GM19455 (cell line): ENCODE results near the gene ANXA3.
A peak's percentile ranks its signal among the peaks of the same experiment; 100 is the strongest.
"Not testable (repeated sequence)": the region's sequence is repeated elsewhere in the genome, so short reads cannot be mapped to it uniquely, and the experiment has no call there.

Experiments
- ATAC-seq: cut with Tn5 transposase; IDR thresholded peaks from one replicate; pipeline ENCODE4 v1.9.1; 2021; ENCODE audit not compliant: unreplicated experiment

ANXA3 gene

DNA sequence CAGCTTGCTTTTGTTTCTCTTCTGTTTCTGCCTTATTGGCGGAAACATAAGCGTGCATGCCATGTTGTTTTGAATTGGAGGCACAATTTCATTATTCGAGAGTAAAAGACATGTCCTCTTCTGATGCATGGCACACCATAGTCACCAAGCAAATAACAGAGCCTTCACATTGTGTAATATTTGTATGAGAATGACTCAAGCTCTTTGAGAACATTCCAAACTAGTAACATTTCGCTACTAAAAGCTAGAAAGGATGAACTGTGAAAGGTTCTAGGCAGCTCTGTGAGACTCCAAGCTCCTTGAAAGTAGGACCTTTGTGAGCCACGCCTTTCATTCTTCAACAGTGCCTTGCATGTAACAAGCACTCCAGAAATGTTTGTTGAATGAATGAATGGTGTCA is 9.2 kb upstream of the ANXA3 start:
- ATAC-seq: no peak

DNA sequence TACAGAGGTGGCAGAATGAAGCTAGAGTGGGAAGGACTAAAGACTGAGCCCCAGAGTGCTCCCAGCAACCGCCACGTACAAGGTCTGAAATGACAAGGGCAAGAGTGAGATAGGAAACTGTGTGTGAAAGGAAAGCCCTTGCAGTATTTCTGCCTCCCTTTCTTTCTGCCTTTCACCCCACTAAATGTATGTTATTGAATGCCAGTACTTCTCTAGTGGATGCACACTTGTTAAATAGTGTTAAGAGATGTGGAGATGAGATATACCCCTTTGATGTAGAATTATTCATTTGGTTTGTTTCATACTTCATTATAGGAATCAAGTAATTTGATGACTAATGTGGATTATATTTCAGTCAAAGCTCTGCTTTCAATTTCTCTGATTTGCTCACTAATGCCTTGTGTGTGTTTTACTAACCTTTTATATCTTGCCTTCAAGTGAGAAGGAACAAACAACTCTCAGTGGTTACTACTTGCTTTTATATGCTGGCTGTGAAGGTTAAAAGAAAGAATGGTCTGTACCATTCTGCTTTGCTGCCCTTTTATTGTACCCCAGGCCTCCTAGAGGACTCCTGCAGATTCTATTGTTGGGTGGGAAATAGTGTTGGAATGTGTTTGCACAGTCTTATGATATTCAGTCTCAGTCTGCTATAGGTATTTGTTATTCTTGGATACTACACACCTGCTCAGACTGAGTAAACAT is 8.0 kb upstream of the ANXA3 start:
- ATAC-seq: no peak

DNA sequence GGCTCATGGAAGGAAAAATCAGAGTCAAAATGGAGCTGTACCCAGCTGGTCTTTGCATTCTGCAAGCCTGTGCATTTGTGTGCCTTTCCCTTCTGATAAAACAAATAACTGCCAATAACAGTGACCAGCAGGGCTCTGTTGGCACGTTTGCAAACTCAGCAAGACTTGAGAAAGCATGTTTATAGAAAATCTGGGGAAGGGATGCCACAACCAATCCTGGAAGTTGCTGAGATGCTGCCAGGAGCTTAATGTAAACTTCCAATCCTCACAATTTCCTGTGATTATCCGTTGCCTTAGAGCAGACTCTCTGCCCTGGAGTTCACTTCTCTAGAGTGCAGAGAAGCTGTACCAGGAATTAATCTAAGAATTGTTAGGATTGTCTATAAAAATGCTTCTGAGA is 6.9 kb upstream of the ANXA3 start:
- ATAC-seq: no peak

DNA sequence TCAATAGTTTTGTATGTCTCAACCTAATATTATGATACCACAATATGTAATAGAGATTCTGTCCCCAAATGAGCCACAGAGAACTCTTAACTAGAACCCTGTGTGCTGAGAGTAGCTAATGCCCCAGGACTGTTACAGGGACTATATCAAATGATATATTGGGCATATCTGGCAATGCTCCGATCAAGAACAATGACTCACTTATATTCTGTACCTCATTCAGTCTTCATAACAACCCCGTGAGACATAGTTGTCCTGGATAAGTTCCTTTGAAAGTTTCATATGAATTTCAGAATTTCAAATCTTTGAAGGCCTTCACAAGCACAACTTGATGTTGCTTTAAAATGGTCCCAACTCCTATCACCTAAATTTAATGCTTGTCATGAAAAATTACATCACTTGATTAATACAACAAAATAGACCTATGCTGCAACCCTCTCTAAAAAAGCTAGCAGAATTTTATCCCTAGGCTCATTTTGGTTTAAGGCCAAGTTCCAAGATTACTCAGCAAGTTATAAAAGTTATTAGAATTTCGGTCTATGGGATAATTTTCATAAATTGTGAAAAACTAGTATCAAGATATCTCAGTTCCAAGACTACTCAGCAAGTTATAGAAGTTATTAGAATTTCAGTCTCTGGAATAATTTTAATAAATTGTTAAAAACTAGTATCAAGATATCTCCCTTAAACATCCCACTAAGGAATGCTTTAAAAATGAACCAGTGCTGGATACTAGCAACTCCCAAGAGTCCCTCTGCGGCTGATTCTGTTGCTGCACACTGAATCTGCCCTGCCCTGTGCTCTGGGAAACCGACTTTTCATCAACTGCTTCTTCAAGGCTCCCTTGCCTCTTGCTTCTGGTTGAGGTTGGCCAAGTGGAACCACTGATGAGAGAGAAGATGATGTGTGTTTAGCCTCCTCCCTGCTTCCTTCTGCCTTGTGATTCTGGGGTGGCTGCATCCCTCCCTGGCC is 6.0 kb upstream of the ANXA3 start:
- no peak for ATAC-seq

DNA sequence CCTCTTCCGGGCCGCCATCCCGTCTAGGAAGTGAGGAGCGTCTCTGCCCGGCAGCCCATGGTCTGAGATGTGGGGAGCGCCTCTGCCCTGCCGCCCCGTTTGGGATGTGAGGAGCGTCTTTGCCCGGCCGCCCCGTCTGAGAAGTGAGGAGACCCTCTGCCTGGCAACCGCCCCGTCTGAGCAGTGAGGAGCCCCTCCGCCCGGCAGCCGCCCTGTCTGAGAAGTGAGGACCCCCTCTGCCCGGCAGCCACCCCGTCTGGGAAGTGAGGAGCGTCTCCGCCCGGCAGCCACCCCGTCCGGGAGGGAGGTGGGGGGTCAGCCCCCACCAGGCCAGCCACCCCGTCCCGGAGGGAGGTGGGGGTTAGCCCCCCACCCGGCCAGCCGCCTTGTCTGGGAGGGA is 3.7 kb upstream of the ANXA3 start:
- not testable (repeated sequence) for ATAC-seq

DNA sequence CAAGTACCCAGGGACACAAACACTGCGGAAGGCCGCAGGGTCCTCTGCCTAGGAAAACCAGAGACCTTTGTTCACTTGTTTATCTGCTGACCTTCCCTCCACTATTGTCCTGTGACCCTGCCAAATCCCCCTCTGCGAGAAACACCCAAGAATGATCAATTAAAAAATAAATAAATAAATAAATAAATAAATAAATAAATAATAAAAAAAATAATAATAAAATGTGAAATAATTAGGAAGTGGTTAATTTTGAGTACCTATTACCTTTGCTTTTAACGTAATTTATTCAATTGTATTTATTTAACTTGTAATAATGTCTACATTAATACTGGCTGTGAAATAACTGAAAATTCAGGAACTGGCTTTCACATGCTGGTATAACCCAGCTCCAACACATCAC is 2.7 kb upstream of the ANXA3 start:
- ATAC-seq: not testable (repeated sequence)

DNA sequence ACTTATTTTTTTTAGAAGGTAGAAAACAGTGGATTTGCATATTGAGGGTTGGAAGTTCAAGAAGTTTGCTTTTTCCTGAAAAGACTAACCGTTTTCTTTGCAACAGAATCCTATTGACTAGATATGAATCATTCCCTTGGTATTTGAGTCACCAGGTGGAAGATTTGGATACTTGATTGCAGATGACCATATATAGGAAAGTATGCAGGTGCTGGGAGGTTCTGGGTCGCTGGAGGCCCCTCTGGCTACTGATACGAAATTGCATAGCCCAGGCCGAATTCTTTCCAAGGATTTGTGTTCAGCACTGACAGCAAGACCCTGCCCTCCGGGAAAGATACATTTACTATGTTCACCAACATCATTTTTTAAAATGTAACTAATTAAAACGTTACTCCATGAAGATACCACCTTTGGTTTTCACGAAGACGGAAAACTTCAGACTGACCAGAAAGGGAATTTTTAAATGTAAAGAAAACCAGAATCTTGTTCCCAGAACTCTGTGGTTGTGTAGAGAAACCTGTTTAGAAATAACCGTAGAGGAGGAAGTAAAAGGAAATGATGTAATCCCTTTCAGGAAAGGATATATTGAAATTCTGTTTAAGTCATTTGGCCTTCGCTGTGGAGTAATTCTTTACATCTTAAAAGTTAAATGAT is 946 bp downstream of the ANXA3 start:
- ATAC-seq: no peak

DNA sequence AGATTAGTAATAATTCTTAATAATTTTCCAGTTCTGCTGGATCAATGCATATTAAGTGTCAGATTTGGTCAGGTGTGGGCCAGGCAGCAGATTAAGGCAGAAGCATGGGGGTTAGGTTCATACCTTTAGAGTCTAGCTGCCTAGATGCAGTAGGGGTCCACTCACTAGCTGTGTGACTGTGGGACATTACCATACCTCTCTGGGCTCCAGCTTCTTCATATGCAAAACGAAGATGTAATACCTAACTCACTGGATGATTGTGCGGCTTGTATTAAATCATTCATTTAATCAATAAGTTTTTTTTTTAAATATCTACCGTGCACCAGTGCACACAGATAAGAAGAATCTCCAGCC is 1.4 kb downstream of the ANXA3 start:
- ATAC-seq: no peak

DNA sequence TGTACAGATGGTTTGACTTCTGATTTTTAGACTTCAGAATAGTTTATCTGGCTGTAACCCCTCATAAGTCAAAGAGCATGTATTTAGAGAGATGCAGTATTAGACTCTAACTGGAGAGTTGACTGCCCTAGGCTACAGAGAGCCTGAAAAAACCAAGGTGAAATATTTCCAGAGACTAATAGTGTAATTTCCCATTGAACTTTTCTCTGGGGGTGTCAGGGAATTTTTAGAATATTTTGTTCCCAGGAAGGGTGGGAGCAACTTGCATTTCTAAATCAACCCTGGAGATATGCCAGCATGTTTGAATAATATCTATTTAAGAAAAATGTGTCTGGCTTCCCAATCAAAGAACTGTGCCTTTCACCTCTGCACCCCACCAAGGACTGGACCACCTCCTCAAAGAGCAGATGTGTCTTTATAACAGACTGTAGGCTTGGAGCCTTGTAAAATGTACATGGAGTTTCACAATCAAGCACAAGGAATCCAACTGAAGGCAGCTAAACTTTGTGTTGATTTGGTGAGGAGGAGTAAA is 2.0 kb downstream of the ANXA3 start:
- no peak for ATAC-seq

DNA sequence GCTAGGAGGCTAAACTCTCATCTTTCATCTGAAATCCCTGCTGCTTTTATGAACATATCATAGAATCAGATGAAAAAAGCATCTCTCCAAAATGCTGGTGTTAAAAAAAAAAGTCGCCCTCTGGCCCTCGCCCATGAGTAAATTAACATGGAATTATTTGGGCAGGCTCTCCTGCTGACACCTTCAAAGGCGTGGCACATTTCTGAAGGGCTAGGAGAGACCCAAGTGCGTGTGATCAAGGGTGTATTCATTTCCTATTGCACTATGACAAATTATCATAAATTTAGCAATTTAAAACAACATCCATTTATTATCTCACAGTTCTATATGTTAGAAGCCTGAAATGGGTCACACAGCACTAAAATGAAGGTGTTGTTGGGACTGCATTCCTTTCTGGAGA is 5.1 kb downstream of the ANXA3 start:
- no peak for ATAC-seq

DNA sequence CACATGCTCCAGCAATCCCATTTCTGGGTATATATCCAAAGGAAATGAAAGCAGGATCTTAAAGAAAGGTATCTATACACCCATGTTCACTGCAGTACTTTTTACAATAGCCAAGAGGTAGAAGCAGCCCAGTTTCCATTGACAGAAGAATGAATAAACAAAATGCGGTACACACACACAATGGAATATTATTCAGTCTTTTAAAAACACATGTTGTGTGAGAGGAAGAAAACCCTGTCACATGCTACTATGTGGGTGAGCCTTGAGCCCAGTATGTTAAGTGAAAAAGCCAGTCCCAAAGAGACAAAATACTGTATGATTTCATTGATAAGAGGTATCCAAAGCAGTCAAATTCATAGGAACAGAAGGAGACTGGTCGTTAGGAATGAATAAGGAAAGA is 6.3 kb downstream of the ANXA3 start:
- no peak for ATAC-seq

DNA sequence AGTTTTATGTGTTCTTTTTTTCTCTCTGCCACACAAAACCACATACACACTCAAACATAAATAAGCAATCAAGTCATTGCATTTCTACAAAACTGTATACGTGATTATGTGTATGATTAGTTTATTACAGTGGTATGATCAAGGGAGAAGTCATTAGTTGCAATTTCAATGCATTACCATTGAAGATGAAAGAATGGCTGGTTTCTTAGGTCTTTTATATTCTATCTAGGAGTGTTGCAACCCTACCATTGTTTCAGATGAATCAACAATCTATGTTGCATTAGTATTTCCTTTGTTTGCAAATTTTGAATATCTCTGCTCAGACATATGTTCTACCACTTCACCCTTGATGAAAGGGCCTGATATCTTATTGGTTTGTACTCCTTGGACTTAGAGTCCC is 6.8 kb downstream of the ANXA3 start:
- no peak for ATAC-seq

DNA sequence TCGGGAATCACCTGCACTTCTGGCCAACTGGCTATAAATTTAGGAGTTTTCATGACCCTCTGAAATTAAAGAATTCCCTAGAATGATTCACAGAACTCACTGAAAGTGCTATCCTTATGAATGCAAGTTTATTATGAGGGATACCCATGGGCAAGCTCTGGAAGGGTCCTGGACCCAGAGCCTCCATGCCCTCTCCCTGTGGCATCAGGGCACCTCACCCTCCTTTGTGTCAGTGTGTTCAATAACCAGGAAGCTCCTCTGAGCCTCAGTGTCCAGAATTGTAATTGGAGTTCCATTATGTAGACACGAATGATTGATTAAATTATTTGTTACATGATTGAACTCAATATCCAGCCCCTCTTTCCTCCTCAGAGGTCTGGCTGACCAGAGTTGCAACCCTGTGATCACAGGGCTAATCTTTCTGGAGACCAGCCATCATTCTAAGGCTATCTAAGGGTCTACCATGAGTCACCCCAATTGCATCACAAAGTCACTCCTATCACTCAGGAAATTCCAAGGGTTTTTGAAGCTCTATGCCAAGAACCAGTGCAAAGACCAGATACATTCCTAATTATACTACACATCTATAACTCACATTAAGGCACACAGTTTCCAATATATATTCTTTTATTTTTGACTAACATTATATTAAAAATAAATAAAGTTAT is 8.9 kb downstream of the ANXA3 start:
- no peak for ATAC-seq

DNA sequence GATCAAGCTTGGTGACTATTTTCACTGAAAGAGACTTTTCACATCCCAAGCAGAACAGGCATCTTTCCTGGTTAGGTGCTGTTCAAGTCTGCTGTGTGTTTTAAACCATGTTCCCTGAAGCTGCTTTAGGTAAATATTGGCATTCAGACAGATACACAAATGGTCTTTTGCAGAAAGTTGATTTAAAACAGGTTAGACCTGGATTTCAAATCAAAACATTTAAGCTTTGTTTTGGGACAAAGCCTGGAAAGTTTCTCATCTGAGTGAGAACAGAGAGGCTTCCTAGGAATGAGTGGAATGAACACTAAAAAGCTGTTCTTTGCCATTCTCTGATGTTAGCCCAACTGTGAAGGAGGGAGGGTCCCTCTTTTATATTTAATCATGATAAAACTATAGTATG is 10.1 kb downstream of the ANXA3 start:
- no peak for ATAC-seq

DNA sequence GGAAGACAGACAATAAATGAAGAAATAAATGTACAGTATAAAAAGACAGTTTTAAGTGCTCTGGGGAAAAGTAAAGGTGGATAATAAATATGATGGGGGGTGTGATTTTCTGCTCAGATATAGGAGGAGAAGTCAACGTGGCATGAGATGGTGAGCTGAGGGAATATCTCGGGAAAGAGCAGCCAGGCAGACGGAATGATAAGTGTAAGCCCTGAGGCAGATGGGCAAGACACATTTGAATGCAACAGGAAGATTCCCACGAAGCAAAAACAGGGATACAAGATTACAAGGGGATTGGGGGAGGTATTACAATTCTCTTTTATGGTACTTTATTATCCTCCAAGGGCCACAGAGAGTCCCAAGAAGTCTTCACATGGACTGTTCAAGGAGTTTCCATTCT is 11.1 kb downstream of the ANXA3 start:
- ATAC-seq: no peak

DNA sequence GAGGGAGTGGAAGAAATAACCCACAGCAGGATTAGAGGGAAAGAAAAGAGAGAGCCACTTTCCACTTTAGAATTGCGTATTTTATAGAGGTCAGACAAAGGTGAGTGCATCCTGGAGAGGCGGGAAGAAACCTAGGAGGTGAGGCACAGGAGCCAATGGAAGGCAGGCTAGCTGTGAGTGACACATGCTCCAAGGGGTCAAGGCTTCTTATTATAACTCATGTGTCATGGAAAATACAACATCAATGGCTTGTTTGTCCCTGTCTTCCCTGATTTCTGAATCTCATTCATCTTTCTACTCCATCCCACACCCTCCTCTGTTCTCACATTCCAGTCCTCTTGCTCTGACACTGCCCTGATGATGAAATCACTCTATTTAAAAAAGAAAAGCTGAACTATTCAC is 14.4 kb downstream of the ANXA3 start:
- no peak for ATAC-seq

DNA sequence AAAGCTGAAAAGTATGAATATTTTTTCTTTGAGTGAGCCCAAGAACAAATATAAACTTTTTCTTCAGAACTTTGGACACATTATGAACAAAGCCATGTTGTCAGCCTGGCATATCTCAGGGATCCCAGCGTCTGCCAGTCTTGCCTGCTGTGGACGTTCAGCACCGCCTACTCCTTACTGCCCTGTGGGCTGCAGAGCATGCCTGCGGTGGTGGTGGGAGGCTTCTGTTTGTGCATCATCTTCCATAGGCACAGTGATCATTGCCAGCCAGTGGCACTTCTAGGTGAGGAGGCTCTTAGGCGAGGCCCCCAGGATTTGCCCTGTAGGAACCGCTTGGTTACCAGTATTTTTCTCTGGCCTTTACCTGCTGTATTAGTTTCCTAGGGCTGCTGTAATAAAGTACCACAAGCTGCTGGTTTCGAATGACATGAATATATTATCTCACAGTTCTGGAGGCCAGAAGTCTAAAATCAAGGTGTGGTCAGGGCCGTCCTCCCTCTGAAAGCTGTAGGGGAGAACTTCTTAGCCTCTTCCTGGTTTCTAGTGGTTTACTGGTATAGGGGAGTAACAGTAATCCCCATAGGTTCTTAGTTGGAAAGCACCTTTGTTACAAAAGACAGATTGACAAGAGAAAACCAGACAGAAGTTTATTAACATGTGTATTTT is 15.4 kb downstream of the ANXA3 start:
- ATAC-seq: peak; percentile 68

DNA sequence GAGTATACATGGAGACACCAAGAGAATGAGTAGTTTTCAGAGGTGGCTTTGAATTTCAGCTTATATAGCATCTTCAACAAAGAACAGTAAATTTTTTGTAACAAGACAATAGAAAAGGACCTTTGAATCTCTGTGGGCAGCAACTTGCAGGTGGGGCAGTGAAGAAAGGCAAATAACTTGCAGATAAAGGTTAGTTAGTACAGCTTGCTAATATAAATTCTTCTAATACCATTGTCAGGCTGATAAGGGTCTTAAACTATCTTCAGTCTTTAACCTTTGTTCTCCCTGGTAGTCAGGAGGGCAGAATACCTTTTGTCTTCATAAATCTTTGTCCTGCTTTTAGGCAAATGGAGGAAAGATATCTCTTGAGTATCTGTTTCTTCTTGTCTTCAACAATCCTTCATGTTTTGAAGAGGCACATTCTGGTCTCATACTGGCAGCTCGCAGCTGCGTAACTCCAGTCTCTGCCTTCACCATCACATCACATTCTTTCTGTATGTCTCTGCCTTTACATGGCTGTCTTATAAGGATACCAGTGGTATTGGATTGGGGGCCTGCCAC is 16.0 kb downstream of the ANXA3 start:
- no peak for ATAC-seq

DNA sequence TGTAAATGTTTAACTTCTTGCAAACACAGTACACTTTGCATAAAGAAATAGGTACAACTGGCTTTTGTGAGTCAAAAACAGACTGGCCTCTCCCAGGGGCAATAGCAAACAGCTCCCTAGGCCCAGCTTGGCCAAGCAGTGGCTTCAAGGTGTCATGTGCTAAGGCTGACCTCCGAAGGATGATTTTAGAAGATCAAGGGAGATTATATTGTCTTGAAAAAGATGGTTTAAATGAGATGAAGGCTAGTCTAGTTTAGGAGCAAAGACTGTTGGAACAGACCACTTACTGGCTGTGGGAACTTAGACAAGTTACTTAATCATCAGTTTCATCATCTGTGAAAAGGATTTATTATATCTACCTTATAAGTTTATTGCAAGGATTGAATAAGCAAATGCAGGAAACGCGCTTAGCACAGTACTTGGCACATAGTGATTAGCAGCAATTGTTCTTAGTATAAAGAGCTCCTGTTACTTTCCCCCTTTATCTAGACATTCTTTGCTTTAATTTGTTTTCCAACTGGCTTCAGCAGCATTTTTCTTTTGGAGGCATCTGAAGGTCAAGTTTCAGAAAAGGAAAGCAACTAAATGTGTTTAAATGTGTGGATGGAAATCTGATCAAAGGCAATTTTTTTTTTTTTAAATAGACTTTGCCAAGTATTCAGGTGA is 17.2 kb downstream of the ANXA3 start:
- no peak for ATAC-seq
